22Rv1 (cell line): Measurements from ENCODE around the gene DOCK11.

Experiments
- CTCF ChIP-seq: fragments of 450-650 bp; IDR thresholded peaks from 2 replicates; pipeline ENCODE4 v1.5.1; 2017; ENCODE audit warnings: mild to moderate bottlenecking
- ZFX ChIP-seq: fragments of 450-650 bp; IDR thresholded peaks from 2 replicates; pipeline ENCODE4 v1.6.1; 2017; ENCODE audit warnings: antibody characterized with exemption, borderline replicate concordance

GRCh38 chrX:118498755-118499154, 3.1 kb downstream of the DOCK11 start:
- TF ChIP-seq CTCF (no peak), ZFX (no peak)
